Measurements from ENCODE around the gene FGD2. TPM values are rescaled to one million over a fixed set of nuclear protein-coding genes. Genes with fewer than 3 reads are reported as not detected.
A peak's percentile ranks its signal among the peaks of the same experiment; 100 is the strongest.

FGD2 gene
- total and polyA plus RNA-seq, 10 of the 15 experiments (the other 5 are each of a cell fraction or from before 2014, with no cell fraction given): 5.2 to 88.1 (median 33.2) TPM

DNA sequence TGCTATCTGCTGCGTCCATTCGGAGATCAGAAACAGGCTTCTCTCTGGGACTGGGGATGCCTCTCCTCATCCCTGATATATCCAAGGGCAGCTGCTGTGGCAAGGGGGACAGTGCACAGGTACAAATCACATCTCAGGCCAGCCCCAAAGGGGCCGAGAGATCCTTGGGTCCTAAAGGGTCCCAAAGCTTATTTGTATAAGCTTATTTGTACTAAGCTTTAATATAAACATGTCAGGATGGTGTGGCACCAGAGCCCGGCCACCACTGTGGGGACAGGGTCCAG, 45.3 kb downstream of the FGD2 start:
- DNase-seq (ENCODE audit: low read depth, low spot score) (no peak), FAIRE-seq (no peak), ATAC-seq (no peak)
- ChIA-PET CTCF (interaction anchor here (0.6 to 10.3 kb wide), 38 partner anchors 9 to 331 kb away, joined by 3 to 260 read pairs (median 7); partner anchors contain the start of genes C6orf89 and PIM1), RAD21 (ENCODE audit: unreplicated experiment) (interaction anchor here (0.8 to 12.3 kb wide), 22 partner anchors 12 to 284 kb away, joined by 3 to 255 read pairs (median 6); partner anchors contain the start of genes MTCH1 and PIM1), POLR2A (interaction anchor here (0.6 to 5.6 kb wide), 4 partner anchors 110 to 144 kb away, joined by 3 to 43 read pairs (median 4); partner anchors contain the start of gene PIM1), SMC1A (ENCODE audit: uncharacterized antibody, unreplicated experiment) (interaction anchor here (0.6 to 13.5 kb wide), 26 partner anchors 11 to 285 kb away, joined by 3 to 266 read pairs (median 4); partner anchors contain the start of genes FGD2 and PIM1)
- H3K4me1 ChIP-seq (ENCODE audit: control insufficient read depth, insufficient read depth, low read length): peaks cover 40% of the 10 kb centered on the region
- no peaks in the 10 kb centered on the region for H3K27me3 ChIP-seq (replicated peaks in 1 of 2; ENCODE audit: control insufficient read depth in 2 of 2, insufficient read depth in 2 of 2, low read length in 1 of 2)
- no peak overlapping the region; the same call in 1 of the 2 replicates for H3K4me3 ChIP-seq
- WGBS (ENCODE audit: insufficient coverage, insufficient replicate concordance, low lambda C conversion rate, missing lambda C conversion rate): 24% methylated on average over 4 of the region's 4 CpGs
- BruUV-seq (replicated peaks): no TSS peak
- TF ChIP-seq TBL1XR1 (IDR thresholded peaks at IDR 0.05; ENCODE audit: low read depth, low read length) (no peak), IKZF1 (conservative IDR thresholded peaks at IDR 0.05) (no peak), BHLHE40 (IDR thresholded peaks at IDR 0.05; ENCODE audit: borderline replicate concordance in 1 of 2, low read depth in 2 of 2, low read length in 1 of 2) (no peak), RFX5 (IDR thresholded peaks at IDR 0.05; ENCODE audit: low read depth, low read length) (no peak), MTA2 (IDR thresholded peaks at IDR 0.05; ENCODE audit: low read depth) (no peak), SPI1 (IDR thresholded peaks at IDR 0.05; ENCODE audit: borderline replicate concordance, insufficient read depth, low read depth, low read length) (no peak), TCF7 (IDR thresholded peaks at IDR 0.05; ENCODE audit: borderline replicate concordance) (no peak), CBX3 (IDR thresholded peaks at IDR 0.05; ENCODE audit: borderline replicate concordance, low read depth) (no peak), YBX1 (IDR thresholded peaks at IDR 0.05) (no peak), MAX (IDR thresholded peaks at IDR 0.05; ENCODE audit: low read depth, low read length) (no peak), MYC (IDR thresholded peaks at IDR 0.05; ENCODE audit: insufficient read depth, insufficient read length, insufficient replicate concordance, low read length, severe bottlenecking) (no peak), TCF12 (IDR thresholded peaks at IDR 0.05; ENCODE audit: low read depth, low read length) (no peak), MEF2B (IDR thresholded peaks at IDR 0.05; ENCODE audit: partially characterized antibody, poor library complexity, severe bottlenecking) (no peak), CREB1 (IDR thresholded peaks at IDR 0.05; ENCODE audit: low read depth) (no peak), MEF2A (IDR thresholded peaks at IDR 0.05; ENCODE audit: insufficient read depth, low read depth, low read length) (no peak)
- TF ChIP-seq, protein P1, sequence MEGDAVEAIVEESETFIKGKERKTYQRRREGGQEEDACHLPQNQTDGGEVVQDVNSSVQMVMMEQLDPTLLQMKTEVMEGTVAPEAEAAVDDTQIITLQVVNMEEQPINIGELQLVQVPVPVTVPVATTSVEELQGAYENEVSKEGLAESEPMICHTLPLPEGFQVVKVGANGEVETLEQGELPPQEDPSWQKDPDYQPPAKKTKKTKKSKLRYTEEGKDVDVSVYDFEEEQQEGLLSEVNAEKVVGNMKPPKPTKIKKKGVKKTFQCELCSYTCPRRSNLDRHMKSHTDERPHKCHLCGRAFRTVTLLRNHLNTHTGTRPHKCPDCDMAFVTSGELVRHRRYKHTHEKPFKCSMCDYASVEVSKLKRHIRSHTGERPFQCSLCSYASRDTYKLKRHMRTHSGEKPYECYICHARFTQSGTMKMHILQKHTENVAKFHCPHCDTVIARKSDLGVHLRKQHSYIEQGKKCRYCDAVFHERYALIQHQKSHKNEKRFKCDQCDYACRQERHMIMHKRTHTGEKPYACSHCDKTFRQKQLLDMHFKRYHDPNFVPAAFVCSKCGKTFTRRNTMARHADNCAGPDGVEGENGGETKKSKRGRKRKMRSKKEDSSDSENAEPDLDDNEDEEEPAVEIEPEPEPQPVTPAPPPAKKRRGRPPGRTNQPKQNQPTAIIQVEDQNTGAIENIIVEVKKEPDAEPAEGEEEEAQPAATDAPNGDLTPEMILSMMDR (IDR thresholded peaks at IDR 0.05 in 2 of 3, conservative IDR thresholded peaks at IDR 0.05 in 1 of 3; ENCODE audit: control insufficient read depth in 2 of 3, extremely low read depth in 1 of 3, insufficient read depth in 1 of 3, low read depth in 3 of 3, low read length in 3 of 3): no peak
- TF ChIP-seq, protein P2, sequence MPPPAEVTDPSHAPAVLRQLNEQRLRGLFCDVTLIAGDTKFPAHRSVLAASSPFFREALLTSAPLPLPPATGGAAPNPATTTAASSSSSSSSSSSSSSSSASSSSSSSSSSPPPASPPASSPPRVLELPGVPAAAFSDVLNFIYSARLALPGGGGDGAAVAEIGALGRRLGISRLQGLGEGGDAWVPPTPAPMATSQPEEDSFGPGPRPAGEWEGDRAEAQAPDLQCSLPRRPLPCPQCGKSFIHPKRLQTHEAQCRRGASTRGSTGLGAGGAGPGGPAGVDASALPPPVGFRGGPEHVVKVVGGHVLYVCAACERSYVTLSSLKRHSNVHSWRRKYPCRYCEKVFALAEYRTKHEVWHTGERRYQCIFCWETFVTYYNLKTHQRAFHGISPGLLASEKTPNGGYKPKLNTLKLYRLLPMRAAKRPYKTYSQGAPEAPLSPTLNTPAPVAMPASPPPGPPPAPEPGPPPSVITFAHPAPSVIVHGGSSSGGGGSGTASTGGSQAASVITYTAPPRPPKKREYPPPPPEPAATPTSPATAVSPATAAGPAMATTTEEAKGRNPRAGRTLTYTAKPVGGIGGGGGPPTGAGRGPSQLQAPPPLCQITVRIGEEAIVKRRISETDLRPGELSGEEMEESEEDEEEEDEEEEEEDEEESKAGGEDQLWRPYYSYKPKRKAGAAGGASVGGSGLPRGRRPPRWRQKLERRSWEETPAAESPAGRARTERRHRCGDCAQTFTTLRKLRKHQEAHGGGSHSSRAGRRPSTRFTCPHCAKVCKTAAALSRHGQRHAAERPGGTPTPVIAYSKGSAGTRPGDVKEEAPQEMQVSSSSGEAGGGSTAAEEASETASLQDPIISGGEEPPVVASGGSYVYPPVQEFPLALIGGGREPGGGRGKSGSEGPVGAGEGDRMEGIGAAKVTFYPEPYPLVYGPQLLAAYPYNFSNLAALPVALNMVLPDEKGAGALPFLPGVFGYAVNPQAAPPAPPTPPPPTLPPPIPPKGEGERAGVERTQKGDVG (CRISPR knock-in tag; IDR thresholded peaks at IDR 0.05): no peak
- intact Hi-C loops (cut with micrococcal nuclease; ENCODE audit: unreplicated experiment) (loop anchor here (1.0 to 5.0 kb wide), 3 partner anchors 52 to 158 kb away; no protein-coding TSS in a partner anchor), in situ Hi-C loops (cut with MboI) (loop anchor here (5.0 kb wide), 1 partner anchor 122 kb away; the partner anchor contains the start of gene PIM1)
- H3K9me3 ChIP-seq (replicated peaks; ENCODE audit: control insufficient read depth, insufficient read depth, low read length): no peaks in the 10 kb centered on the region
- H2AFZ ChIP-seq (ENCODE audit: control insufficient read depth, low read depth, low read length): peak overlapping the region; percentile 6; the same call in 1 of the 2 replicates
- H4K20me1 ChIP-seq (ENCODE audit: control insufficient read depth, insufficient read depth): no peaks in the 10 kb centered on the region
- H3K9ac ChIP-seq (ENCODE audit: control insufficient read depth, insufficient read depth, low read length): no peak overlapping the region
- H3K79me2 ChIP-seq (ENCODE audit: control insufficient read depth, insufficient read depth, low read length): no peaks in the 10 kb centered on the region
- no peaks in the 10 kb centered on the region for H3K36me3 ChIP-seq (ENCODE audit: control insufficient read depth in 2 of 2, insufficient read depth in 2 of 2, low read length in 1 of 2)
- H3K27ac ChIP-seq (ENCODE audit: control insufficient read depth, insufficient read depth): peak overlapping the region; percentile 19
- H3K4me2 ChIP-seq (ENCODE audit: control insufficient read depth, insufficient read depth): peak overlapping the region; percentile 86
